Adrenal gland (tissue), 5 donors: ENCODE data around the gene FAM20C.

Experiments
- CTCF ChIP-seq, 6 experiments: fragments of 450-650 bp in 4 of 6; fragments of 200-600 bp in 2 of 6; sonication (generic) in 1 of 6; IDR thresholded peaks; 1 replicate in 5 of 6; 2 replicates in 1 of 6; pipeline versions ENCODE4 v1.5.1 to v1.8.0; 2016 to 2021; ENCODE audit warnings: antibody characterized with exemption in 6 of 6, mild to moderate bottlenecking in 2 of 6, moderate library complexity in 1 of 6
- POLR2A ChIP-seq, 2 donors: fragments of 450-650 bp; IDR thresholded peaks; one replicate each; pipeline ENCODE4 v1.6.1; 2017; ENCODE audit warnings: antibody characterized with exemption in 2 of 2, mild to moderate bottlenecking in 2 of 2, moderate library complexity in 1 of 2
- donor health status: DM: no; HTN: no; CAD: no.

- TF ChIP-seq POLR2A (IDR thresholded peaks at IDR 0.05): no peak
- no peak for TF ChIP-seq CTCF (IDR thresholded peaks at IDR 0.05)
These were observed 87.5 kb downstream of the FAM20C start for GRCh38 chr7:279821-280220.
